ENCODE data around the gene LGI1. TPM values are rescaled to one million over a fixed set of nuclear protein-coding genes. Genes with fewer than 3 reads are reported as not detected.
A peak's percentile ranks its signal among the peaks of the same experiment; 100 is the strongest.
"Not testable (repeated sequence)": the region's sequence is repeated elsewhere in the genome, so short reads cannot be mapped to it uniquely, and the experiment has no call there.

Gene LGI1
- total RNA-seq, 1 donor from 2014 or later: 4.2 TPM

DNA sequence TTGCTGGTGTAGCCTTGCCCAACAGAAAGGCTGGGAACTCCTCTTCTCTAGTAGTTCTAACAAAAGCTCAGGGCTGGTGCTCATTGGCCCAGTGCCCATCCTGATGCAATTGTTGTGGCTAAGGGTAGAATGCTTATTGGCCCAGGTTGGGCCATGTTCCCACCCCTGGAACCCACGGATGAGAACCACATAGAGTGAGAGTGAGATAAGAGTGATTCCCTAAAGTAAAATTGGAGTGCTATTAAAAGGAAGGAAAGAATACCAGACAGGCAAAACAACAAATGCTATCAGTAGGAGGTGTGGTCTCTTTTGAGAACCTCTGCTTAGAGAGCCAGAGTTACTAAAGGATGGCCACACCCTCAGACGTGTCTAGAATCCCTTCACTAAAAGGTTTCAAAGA is 49.2 kb downstream of the LGI1 start:
- DNase-seq (ENCODE audit: low spot score): no peak

DNA sequence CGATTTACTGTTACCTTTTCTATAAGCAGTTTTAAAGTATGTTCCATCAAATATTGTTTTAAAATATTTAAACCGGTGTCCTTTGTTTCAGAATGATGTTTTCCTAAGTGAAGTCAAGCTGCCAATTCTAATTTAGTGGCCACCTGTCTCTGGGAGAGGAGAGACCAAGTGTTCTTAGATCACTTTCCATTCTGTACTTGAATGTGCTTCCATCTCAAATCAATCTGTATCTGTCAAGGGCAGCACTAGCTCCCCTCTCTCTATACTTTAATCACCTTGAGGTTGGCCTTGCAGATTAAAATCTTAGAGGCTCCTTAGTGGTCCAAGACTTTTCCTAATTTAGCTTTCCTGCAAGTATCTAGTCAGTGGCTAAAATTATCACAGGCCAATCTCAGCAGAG is 49.6 kb downstream of the LGI1 start:
- no peak for DNase-seq (ENCODE audit: low spot score)

DNA sequence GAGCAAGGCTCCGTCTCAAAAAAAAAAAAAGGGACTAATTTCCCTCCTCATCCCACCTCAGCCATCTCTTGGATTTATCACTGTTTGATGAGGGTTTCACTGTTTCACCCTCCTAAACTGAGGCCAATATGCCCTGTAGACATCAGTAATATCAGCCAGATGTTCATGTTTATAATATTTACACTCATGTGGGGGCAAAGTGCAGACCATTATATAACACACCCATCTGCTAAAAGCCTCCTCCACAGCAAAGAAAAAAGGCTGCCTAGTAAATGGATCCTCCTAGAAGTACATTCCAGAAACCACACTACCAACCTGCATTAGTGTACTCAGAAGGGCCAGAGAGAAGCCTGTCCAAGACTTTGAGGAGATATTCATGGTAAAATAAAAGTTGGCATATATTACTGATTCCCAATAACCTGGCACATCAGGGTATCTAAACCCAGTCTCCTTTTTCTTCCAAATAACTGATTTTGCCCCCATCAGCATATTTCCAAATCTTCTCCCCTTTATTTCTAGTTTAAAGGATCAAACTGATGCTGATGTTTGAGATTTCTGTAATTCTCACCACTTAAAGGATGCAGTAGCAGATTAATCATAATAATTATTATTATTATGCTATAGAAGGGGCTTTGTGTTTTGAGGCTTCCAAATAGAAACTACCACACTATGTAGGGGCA is 55.1 kb downstream of the LGI1 start:
- DNase-seq (ENCODE audit: low spot score): no peak

DNA sequence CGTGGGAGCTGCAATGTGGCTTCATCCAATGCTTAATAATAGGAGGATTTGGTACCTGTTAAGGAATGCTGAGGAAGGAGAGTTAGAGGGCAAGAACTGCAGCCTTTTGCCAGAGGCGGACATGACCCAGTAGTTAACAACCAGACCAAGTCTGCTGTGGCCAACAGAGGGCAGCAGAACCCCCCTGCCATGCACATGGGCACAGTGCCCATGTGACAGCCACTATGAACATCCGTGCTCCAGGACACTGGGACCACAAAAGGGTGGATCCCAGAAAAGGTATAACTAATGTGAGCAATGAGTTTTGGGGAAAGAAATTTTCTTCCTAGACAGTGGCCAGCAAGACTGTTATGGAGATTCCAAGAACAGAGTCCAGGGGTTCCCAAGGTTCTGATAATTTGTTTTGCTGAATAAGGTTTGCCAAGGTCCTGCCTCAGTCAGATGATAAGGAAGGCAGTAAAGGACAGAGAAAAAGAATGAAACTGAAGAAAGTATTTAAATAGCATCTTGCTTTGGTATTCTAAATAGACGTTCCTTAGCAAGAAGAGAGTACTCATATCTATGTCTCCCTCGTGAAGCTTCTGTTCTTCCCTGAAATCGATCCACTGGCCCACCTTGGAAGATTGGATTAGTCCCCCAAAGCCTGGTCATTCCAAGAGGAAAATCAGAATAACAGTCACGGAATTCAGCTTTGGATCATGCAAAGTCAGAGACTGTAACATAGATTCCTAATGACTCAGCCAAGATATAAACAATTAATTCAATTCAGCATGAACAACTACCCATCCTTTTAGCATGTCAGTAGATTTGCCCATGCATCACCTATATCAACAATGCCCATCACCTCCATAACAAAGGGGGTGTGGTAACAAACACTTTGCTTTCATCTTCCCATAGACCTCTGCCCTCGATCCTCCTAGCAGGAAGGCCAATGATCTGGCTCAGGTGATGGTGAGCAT is 56.0 kb downstream of the LGI1 start:
- peak; percentile 48 for DNase-seq (ENCODE audit: low spot score)

DNA sequence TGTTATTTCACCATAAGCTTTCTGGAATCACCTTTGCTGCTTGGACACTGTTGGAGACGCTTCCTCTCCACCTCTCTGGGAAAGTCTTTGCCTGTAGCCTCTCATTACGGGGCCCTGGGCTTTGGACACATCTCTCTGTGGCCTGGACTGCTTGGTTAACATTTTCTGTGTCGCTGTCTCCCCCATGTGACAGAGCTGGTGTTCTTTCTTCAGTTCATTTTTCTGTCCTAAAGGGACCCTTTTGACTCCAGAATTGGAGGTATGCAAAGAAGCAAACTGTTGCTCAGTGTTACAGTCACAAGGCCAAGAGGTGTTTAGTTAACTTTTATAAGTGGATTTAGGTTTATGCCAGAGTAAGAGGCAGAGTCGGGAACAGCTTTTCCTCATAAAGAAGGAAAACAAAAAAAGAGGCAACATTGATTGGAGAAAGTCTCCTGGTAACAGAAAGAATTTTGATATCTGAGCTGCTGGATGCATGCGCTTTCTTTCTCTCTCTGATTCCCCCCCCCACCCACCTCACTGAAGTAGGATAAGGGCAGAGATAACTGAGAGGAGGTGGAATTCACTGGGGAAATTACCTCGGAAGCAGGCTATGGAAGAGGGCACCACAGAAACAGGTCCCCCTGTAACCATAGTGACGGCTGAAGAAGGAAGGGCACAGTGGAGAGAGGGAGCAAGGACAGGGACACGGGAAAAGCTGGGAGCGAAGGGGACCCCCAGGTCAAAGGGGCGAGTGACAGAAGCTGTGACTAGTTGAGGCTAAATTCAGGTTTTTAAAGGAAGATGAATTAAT is 57.8 kb downstream of the LGI1 start:
- DNase-seq (ENCODE audit: low spot score): no peak

DNA sequence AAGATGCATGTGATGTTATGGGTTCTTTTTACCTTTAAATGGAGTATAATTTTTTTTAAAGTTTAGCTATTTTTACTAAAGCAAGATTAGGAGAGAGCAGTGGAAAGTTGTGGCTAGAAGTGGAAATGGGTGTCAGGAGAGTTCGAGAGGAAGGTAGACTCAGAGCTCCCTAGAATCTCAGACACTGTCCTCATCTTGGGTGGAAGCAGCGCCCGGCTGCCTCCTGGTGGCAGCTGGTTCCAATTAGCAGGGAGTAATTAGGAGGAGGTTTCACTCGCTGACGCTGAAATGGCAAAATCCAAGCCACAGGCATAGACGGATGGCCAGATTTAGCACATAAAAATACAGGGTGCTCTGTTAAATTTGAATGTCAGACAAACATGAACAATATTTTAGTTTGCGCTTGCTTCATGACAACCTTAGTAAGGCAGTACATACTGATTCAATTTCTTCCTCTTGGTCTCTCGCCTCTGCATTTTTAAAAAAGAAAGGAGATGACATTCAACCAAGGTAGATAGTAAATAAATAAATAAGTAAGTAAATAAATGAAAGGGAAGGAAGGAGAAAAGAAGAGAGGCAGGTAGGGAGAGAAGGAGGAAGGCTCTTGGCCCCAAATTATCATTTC is 58.5 kb downstream of the LGI1 start:
- DNase-seq (ENCODE audit: low spot score): peak; percentile 57

DNA sequence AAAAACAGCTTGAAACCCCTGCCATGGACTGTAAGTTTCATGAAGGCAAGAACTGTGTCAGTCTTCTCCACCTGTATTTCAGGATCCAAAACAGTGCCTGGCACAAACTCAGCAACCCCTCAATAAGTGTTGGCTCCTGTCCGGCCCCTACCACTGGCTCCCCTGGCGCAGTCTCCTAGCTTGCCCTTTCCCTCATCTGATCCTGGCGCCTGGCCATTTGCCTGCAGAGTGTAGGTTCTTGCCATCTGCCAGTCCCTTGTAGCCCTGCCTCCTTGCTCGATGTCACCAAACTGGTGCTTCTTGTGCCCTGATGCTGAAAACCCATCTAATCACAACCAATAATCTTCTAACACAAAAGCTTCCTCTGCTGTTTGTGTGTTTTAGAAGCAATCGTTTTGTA is 60.4 kb downstream of the LGI1 start:
- no peak for DNase-seq (ENCODE audit: low spot score)

DNA sequence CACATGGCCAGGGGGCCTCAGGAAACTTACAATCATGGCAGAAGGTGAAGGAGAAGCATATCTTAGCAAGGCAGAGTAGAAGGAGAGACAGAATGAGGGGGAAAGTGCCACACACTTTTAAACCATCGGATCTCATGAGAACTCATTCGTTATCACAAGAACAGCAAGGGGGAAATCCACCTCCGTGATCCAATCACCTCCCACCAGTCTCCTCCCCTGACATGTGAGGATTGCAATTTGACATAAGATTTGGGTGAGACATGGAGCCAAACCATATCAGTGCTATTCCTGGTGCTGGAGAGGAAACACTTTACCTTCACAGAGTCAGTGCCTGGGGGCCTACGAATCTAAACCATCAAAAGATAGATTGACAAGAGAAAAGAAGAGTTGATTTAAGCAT is 61.8 kb downstream of the LGI1 start:
- DNase-seq (ENCODE audit: low spot score): no peak

DNA sequence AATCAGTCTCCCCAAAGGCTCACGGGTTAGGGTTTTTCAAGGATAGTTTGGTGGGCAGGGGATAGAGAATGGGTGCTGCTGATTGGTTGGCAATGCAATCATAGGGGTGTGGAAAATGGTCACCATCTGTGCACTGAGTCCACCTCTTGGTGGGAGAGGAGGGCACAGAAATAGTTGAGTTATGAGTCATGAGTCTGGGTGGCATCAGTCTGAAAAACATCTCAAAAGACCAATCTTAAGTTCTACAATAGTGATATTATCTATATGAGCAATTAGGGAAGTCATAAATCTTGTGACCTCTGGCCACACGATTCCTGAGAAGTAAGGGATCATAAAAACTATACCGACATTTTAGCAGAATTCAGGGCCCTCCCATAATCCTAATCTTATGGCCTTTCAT is 62.7 kb downstream of the LGI1 start:
- no peak for DNase-seq (ENCODE audit: low spot score)

DNA sequence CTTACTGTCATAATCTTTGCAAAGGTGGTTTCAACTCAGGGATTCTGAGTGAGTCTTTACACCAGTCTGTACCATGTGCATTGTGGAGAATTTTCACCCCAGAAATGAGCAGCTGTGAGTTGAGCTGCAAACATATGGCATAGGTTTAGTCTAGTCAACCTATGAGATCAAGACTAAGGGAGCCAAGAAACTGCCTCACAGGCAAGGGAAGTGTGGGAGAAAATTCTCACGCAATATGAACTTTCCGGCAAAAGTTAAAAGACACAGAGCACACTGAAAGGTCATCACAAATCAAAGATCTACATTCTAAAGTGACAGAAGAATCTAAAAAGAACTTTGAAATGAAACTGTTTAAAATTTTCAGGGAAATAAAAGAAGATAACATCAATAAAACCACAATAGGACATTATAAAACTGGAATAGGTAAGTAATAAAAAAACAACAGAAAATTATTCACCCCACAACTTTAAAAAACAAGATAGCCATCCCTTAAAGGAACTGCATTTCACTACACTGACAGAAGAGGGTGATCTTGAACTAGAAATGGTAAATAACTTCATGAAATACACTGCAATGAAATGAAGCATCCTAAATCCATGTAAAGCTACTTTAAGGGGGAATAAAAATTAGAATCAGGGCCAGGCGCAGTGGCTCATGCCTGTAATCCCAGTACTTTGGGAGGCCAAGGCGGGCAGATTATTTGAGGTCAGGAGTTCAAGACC is 63.5 kb downstream of the LGI1 start:
- no peak for DNase-seq (ENCODE audit: low spot score)

DNA sequence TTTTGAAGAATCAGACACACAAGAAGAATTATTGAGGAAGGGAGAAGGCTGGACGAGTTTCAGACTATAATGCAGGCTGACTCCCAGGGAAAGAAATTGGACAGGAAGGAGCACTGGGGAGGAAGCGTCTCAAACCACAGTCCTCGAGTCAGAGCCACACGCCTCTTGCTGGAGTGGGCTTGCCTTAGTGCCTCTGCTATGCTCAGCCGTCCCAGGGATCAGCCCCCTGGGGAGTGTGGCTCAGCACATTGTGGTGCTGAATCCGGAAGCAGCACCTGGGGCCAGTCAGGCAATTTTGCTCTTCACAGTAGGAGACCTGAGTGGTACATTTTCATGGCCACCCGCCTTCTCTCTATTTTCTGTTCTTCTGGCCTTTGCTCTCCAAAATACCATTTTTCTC is 68.6 kb downstream of the LGI1 start:
- no peak for DNase-seq (ENCODE audit: low spot score)

DNA sequence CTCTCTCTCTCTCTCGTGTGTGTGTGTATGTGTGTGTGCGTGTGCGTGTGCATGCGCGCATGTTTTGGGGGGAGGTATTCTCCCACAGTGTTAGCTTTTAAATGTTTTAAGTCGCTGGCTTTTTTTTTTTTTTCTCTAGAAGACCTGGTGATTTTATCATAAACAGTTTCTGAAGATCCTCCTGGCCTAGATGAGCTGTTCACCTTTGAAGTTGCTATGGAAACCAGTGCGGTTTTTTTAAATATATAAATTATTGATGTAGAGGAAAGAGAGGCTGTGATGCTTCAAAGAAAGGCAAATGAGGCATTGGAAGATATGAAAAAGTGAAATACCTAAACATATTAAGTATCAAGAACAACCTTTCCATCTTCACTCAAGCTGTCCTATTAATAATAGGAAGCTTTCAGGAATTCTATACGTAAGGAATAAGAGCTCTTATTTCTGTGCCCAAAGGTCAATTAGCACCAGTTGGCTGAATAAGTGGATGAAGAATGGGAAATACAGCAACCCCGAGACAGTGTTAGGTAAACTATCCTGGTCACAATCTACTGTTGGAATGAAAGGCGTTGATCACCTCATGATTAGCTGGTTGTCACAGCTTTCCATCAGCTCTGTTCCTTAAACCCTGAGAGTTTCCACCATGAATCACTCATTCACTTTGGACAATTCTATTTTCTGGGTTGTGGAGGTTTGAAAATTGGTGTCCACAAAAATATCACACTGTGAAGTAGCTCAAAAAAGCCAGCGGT is 69.5 kb downstream of the LGI1 start:
- DNase-seq (ENCODE audit: low spot score): no peak

DNA sequence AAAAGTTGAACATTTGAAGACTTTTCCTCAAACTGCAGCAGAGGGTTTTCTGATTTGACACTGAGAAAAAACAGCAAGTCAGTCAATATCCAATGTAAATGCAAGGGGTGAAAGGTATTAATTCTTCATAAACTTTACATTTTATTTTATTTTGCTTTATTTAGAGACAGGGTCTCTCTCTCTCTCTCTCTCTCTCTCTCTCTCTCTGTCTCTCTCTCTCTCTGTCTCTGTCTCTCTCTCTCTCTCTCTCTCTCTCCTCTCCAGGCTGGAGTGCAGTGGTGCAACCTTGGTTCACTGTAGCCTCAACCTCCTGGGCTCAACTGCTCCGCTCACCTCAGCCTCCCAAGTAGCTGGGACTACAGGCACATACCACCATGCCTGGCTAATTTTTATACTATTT is 73.3 kb downstream of the LGI1 start:
- not testable (repeated sequence) for DNase-seq (ENCODE audit: low spot score)

DNA sequence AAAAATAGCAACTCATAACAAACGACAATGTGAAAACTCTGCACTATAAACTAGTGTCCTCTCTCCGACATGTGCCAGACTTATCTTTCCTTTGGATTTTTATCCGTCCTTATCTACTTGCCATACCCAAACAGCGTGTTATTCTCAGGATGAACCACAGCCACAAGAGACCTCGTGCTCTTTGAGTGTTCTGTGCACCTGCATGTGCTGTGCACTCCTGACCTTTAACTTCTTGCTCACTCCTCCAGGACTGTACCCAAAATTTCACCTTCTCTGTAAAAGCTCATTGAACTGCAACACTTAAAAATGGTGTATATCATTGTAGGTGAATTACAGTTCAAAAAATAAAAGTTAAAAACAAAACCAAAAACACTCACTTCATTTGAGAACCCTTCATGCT is 78.0 kb downstream of the LGI1 start:
- DNase-seq (ENCODE audit: low spot score): no peak

DNA sequence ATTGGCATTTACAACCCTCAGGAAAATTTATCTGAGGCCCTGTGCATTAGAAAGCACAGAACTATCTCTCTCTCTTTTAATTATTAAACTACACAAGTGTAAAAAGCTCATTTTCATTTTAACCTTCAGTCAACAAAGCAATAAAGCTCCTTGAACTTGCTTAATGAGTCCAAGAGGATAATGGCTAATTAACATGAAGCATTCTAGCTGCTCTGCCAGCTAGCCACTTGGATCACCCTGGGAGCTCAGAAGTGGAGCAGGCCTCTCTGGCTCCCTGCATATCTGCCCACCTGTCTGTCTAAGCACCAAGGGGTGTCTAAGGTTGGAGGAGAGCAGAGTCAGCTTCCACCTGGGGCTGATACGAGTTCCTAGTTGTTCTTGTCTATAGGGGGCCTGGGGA is 80.1 kb downstream of the LGI1 start:
- DNase-seq (ENCODE audit: low spot score): no peak

DNA sequence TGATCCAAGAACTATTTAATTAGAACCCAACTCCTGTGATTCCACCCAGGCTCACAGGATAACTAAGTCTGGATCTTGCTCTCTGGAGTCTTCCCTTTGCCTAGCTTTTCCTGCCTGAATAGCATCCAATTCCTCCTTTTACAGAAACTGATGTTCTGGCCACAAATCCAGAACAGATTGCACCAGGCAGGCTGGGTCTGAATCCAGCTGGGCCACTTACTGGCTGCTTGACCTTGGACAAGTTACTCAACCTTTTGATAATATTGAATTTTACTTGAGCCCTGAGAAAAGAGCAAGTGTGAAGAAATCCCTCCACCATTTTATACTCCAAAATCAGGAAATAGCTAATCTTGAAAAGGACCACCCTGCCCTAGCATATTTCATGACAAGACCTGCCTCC is 80.5 kb downstream of the LGI1 start:
- DNase-seq (ENCODE audit: low spot score): no peak

DNA sequence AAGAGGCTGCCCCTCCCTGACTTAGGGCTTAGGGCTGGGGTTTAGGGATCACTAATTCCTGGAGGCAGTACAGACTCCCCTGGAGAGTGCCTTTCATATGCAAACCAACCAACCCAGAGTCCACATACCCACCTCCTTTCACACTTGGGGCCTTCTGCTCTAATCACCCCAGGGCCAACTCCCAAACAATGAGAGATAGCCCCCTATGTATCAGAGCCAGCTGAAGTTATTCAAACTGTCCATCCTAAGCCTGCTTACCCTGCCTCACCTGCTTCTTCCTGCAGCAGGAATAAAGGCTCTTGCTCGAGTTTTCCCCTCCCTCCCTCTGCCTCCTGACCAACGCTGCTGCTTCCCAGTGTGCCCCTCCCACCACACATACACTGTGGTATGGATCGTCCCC is 84.2 kb downstream of the LGI1 start:
- no peak for DNase-seq (ENCODE audit: low spot score)

DNA sequence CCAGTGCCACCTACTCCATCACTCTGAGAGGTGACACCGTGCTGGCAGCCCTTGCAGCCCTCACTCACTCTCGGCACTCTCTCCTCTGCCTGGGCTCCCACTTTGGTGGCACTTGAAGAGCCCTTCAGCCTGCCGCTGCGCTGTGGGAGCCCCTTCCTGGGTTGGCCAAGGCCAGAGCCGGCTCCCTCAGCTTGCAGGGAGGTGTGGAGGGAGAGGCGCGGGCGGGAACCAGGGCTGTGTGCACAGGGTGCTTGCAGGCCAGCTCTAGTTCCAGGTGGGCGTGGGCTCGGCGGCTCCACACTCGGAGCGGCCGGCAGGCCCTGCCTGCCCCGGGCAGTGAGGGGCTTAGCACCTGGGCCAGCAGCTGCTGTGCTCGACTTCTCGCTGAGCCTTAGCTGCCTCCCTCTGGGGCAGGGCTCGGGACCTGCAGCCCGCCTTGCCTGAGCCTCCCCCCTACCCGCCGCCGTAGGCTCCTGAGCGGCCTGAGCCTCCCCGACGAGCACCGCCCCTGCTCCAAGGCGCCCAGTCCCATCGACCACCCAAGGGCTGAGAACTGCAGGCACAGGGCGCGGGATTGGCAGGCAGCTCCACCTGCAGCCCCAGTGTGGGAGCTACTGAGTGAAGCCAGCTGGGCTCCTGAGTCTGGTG is 87.4 kb downstream of the LGI1 start:
- DNase-seq (ENCODE audit: low spot score): no peak
